Left renal cortex interstitium (tissue), 4 donors: ENCODE data around the gene RGPD8. TPM values are rescaled to one million over a fixed set of nuclear protein-coding genes. Genes with fewer than 3 reads are reported as not detected.
"Not testable (repeated sequence)": the region's sequence is repeated elsewhere in the genome, so short reads cannot be mapped to it uniquely, and the experiment has no call there.

Experiments
- DNase-seq, 4 donors: peaks; one replicate each; pipeline ENCODE4 v3.0.0-alpha.2; 2013; ENCODE audit warnings: low read depth in 4 of 4, low spot score in 2 of 4, missing footprints in 1 of 4
- polyA plus RNA-seq, 4 donors: library from polyadenylated mRNA; unstranded; fragments of 120-200 nt; gene quantifications; one replicate each; pipeline ENCODE4 v1.2.1, GENCODE V29; 2013; ENCODE audit not compliant: insufficient read length in 4 of 4

RGPD8 gene
- 1 to 10 TPM; 2.0 to 5.4 (median 3.6) TPM for polyA plus RNA-seq

GRCh38 chr2:112433480-112433879, at the start of gene RGPD8:
Gene RGPD8, minus strand, starts transcription at chr2:112433645. Its CDS starts 192 bp downstream, at chr2:112433453.
- DNase-seq = peak; percentile 21 to 85 (median 67)

GRCh38 chr2:112483042-112483473, 49.6 kb upstream of the RGPD8 start:
- peak in 1 of 4 donors; percentile 15 for DNase-seq

- DNase-seq = peak in 2 of 4 donors; percentile 22 to 24
These were observed 49.0 kb upstream of the RGPD8 start for GRCh38 chr2:112482309-112483041.

- peak in 3 of 4 donors; percentile 49 to 70 (median 51) for DNase-seq
These were observed 48.2 kb upstream of the RGPD8 start, which contains the start of gene TTL for GRCh38 chr2:112481528-112482233. Gene TTL, plus strand, starts transcription at chr2:112482156. Its CDS starts 189 bp downstream, at chr2:112482345.

GRCh38 chr2:112481050-112481527, 47.6 kb upstream of the RGPD8 start:
- DNase-seq = peak; percentile 54 to 81 (median 74)

GRCh38 chr2:112480530-112481049, 47.1 kb upstream of the RGPD8 start:
- DNase-seq = peak in 2 of 4 donors; percentile 12 to 15

- no peak for DNase-seq
These were observed 43.0 kb upstream of the RGPD8 start for GRCh38 chr2:112476434-112476833.

GRCh38 chr2:112474844-112475486, 41.5 kb upstream of the RGPD8 start:
- DNase-seq = no peak

- no peak for DNase-seq
These were observed 39.3 kb upstream of the RGPD8 start for GRCh38 chr2:112472547-112473263.

- no peak for DNase-seq
These were observed 31.9 kb upstream of the RGPD8 start for GRCh38 chr2:112465382-112465781.

GRCh38 chr2:112463256-112463655, 29.8 kb upstream of the RGPD8 start:
- DNase-seq = no peak

GRCh38 chr2:112462178-112462577, 28.7 kb upstream of the RGPD8 start:
- no peak for DNase-seq

GRCh38 chr2:112459372-112459771, 25.9 kb upstream of the RGPD8 start:
- no peak for DNase-seq

GRCh38 chr2:112454586-112454985, 21.1 kb upstream of the RGPD8 start:
- DNase-seq = no peak

GRCh38 chr2:112451317-112451716, 17.9 kb upstream of the RGPD8 start:
- DNase-seq = no peak

GRCh38 chr2:112449854-112450253, 16.4 kb upstream of the RGPD8 start:
- no peak for DNase-seq

- not testable (repeated sequence) for DNase-seq
These were observed 10.8 kb upstream of the RGPD8 start for GRCh38 chr2:112444256-112444655.

- not testable (repeated sequence) for DNase-seq
These were observed 5.3 kb upstream of the RGPD8 start for GRCh38 chr2:112438603-112439261.

GRCh38 chr2:112437405-112437831, 4.0 kb upstream of the RGPD8 start:
- DNase-seq = not testable (repeated sequence)
